ENCODE results near the gene ZFP62.
"Not testable (repeated sequence)": the region's sequence is repeated elsewhere in the genome, so short reads cannot be mapped to it uniquely, and the experiment has no call there.

The ZFP62 gene

GRCh38 chr5:180844858-180845257, 16.2 kb downstream of the ZFP62 start:
- no peak overlapping the region for H3K27ac ChIP-seq (ENCODE audit: low read depth, low read length)
- no peak overlapping the region for H3K4me3 ChIP-seq (ENCODE audit: low read depth in 1 of 2, low read length in 2 of 2)
- no peaks in the 10 kb centered on the region for H3K27me3 ChIP-seq (ENCODE audit: control insufficient read depth in 1 of 2, insufficient read depth in 2 of 2, low read length in 2 of 2)
- H3K4me1 ChIP-seq (ENCODE audit: insufficient read depth, low read length), result no peaks in the 10 kb centered on the region
- H3K9me3 ChIP-seq (ENCODE audit: low read length), result no peaks in the 10 kb centered on the region
- H3K9ac ChIP-seq (ENCODE audit: low read length), result no peak overlapping the region
- peaks cover 24% of the 10 kb centered on the region for H3K36me3 ChIP-seq (ENCODE audit: insufficient read depth, low read length)

- Histone ChIP-seq H3K9ac (ENCODE audit: low read length) (no peak overlapping the region), H3K4me1 (ENCODE audit: insufficient read depth, low read length) (no peaks in the 10 kb centered on the region), H3K27ac (ENCODE audit: low read depth, low read length) (no peak overlapping the region), H3K9me3 (ENCODE audit: low read length) (no peaks in the 10 kb centered on the region), H3K36me3 (ENCODE audit: insufficient read depth, low read length) (peaks cover 19% of the 10 kb centered on the region), H3K4me3 (ENCODE audit: low read depth in 1 of 2, low read length in 2 of 2) (no peak overlapping the region), H3K27me3 (ENCODE audit: control insufficient read depth in 1 of 2, insufficient read depth in 2 of 2, low read length in 2 of 2) (no peaks in the 10 kb centered on the region)
Observed at GRCh38 chr5:180844432-180844831, 16.6 kb downstream of the ZFP62 start.

- Histone ChIP-seq H3K36me3 (ENCODE audit: insufficient read depth, low read length) (peaks cover 24% of the 10 kb centered on the region), H3K4me1 (ENCODE audit: insufficient read depth, low read length) (no peaks in the 10 kb centered on the region), H3K9me3 (ENCODE audit: low read length) (no peaks in the 10 kb centered on the region), H3K4me3 (ENCODE audit: low read depth in 1 of 2, low read length in 2 of 2) (no peak overlapping the region), H3K9ac (ENCODE audit: low read length) (no peak overlapping the region), H3K27ac (ENCODE audit: low read depth, low read length) (no peak overlapping the region), H3K27me3 (ENCODE audit: control insufficient read depth in 1 of 2, insufficient read depth in 2 of 2, low read length in 2 of 2) (no peaks in the 10 kb centered on the region)
Observed at GRCh38 chr5:180839935-180840334, 21.1 kb downstream of the ZFP62 start.

GRCh38 chr5:180839227-180839626, 21.8 kb downstream of the ZFP62 start:
- no peaks in the 10 kb centered on the region for H3K27me3 ChIP-seq (ENCODE audit: control insufficient read depth in 1 of 2, insufficient read depth in 2 of 2, low read length in 2 of 2)
- H3K4me3 ChIP-seq (ENCODE audit: low read depth in 1 of 2, low read length in 2 of 2), result no peak overlapping the region
- peaks cover 31% of the 10 kb centered on the region for H3K36me3 ChIP-seq (ENCODE audit: insufficient read depth, low read length)
- H3K4me1 ChIP-seq (ENCODE audit: insufficient read depth, low read length), result no peaks in the 10 kb centered on the region
- H3K9ac ChIP-seq (ENCODE audit: low read length), result no peak overlapping the region
- no peaks in the 10 kb centered on the region for H3K9me3 ChIP-seq (ENCODE audit: low read length)
- H3K27ac ChIP-seq (ENCODE audit: low read depth, low read length), result no peak overlapping the region

- H3K36me3 ChIP-seq (ENCODE audit: insufficient read depth, low read length), result peaks cover 31% of the 10 kb centered on the region
- no peaks in the 10 kb centered on the region for H3K9me3 ChIP-seq (ENCODE audit: low read length)
- peaks cover 8% of the 10 kb centered on the region for H3K4me1 ChIP-seq (ENCODE audit: insufficient read depth, low read length)
- H3K27ac ChIP-seq (ENCODE audit: low read depth, low read length), result no peak overlapping the region
- H3K4me3 ChIP-seq (ENCODE audit: low read depth in 1 of 2, low read length in 2 of 2), result no peak overlapping the region
- no peaks in the 10 kb centered on the region for H3K27me3 ChIP-seq (ENCODE audit: control insufficient read depth in 1 of 2, insufficient read depth in 2 of 2, low read length in 2 of 2)
- H3K9ac ChIP-seq (ENCODE audit: low read length), result no peak overlapping the region
Observed at GRCh38 chr5:180837478-180837877, 23.6 kb downstream of the ZFP62 start.

GRCh38 chr5:180832638-180833068, 28.4 kb downstream of the ZFP62 start:
- Histone ChIP-seq H3K27ac (ENCODE audit: low read depth, low read length) (no peak overlapping the region), H3K9me3 (ENCODE audit: low read length) (no peaks in the 10 kb centered on the region), H3K4me3 (ENCODE audit: low read depth in 1 of 2, low read length in 2 of 2) (peak overlapping the region in 1 of 2 donors; percentile 98), H3K9ac (ENCODE audit: low read length) (peak overlapping the region; percentile 83), H3K27me3 (ENCODE audit: control insufficient read depth in 1 of 2, insufficient read depth in 2 of 2, low read length in 2 of 2) (no peaks in the 10 kb centered on the region), H3K36me3 (ENCODE audit: insufficient read depth, low read length) (peaks cover 36% of the 10 kb centered on the region), H3K4me1 (ENCODE audit: insufficient read depth, low read length) (peaks cover 25% of the 10 kb centered on the region)

- peak overlapping the region; percentile 83 for H3K9ac ChIP-seq (ENCODE audit: low read length)
- H3K27me3 ChIP-seq (ENCODE audit: control insufficient read depth in 1 of 2, insufficient read depth in 2 of 2, low read length in 2 of 2), result no peaks in the 10 kb centered on the region
- H3K27ac ChIP-seq (ENCODE audit: low read depth, low read length), result peak overlapping the region; percentile 98
- no peaks in the 10 kb centered on the region for H3K9me3 ChIP-seq (ENCODE audit: low read length)
- H3K4me1 ChIP-seq (ENCODE audit: insufficient read depth, low read length), result peaks cover 25% of the 10 kb centered on the region
- H3K4me3 ChIP-seq (ENCODE audit: low read depth in 1 of 2, low read length in 2 of 2), result peak overlapping the region; percentile 86 to 98
- peaks cover 25% of the 10 kb centered on the region for H3K36me3 ChIP-seq (ENCODE audit: insufficient read depth, low read length)
Observed at GRCh38 chr5:180831139-180832093, 29.7 kb downstream of the ZFP62 start.

GRCh38 chr5:180830253-180831138, 30.6 kb downstream of the ZFP62 start:
- no peaks in the 10 kb centered on the region for H3K27me3 ChIP-seq (ENCODE audit: control insufficient read depth in 1 of 2, insufficient read depth in 2 of 2, low read length in 2 of 2)
- H3K27ac ChIP-seq (ENCODE audit: low read depth, low read length), result peak overlapping the region; percentile 98
- H3K36me3 ChIP-seq (ENCODE audit: insufficient read depth, low read length), result peaks cover 17% of the 10 kb centered on the region
- H3K4me3 ChIP-seq (ENCODE audit: low read depth in 1 of 2, low read length in 2 of 2), result peak overlapping the region; percentile 86 to 98
- H3K9ac ChIP-seq (ENCODE audit: low read length), result peak overlapping the region; percentile 83
- H3K4me1 ChIP-seq (ENCODE audit: insufficient read depth, low read length), result peaks cover 25% of the 10 kb centered on the region
- H3K9me3 ChIP-seq (ENCODE audit: low read length), result no peaks in the 10 kb centered on the region

GRCh38 chr5:180829726-180830125, 31.4 kb downstream of the ZFP62 start:
- H3K27ac ChIP-seq (ENCODE audit: low read depth, low read length), result no peak overlapping the region
- peaks cover 30% of the 10 kb centered on the region for H3K4me1 ChIP-seq (ENCODE audit: insufficient read depth, low read length)
- no peak overlapping the region for H3K9ac ChIP-seq (ENCODE audit: low read length)
- H3K27me3 ChIP-seq (ENCODE audit: control insufficient read depth in 1 of 2, insufficient read depth in 2 of 2, low read length in 2 of 2), result no peaks in the 10 kb centered on the region
- H3K36me3 ChIP-seq (ENCODE audit: insufficient read depth, low read length), result peaks cover 10% of the 10 kb centered on the region
- peak overlapping the region in 1 of 2 donors; percentile 98 for H3K4me3 ChIP-seq (ENCODE audit: low read depth in 1 of 2, low read length in 2 of 2)
- no peaks in the 10 kb centered on the region for H3K9me3 ChIP-seq (ENCODE audit: low read length)

GRCh38 chr5:180828756-180829531, 32.1 kb downstream of the ZFP62 start:
- not testable (repeated sequence) for H3K4me3 ChIP-seq (ENCODE audit: low read depth in 1 of 2, low read length in 2 of 2); H3K27ac ChIP-seq (ENCODE audit: low read depth, low read length); H3K36me3 ChIP-seq (ENCODE audit: insufficient read depth, low read length); H3K27me3 ChIP-seq (ENCODE audit: control insufficient read depth in 1 of 2, insufficient read depth in 2 of 2, low read length in 2 of 2); H3K9me3 ChIP-seq (ENCODE audit: low read length); H3K9ac ChIP-seq (ENCODE audit: low read length)
- H3K4me1 ChIP-seq (ENCODE audit: insufficient read depth, low read length), result peaks cover 37% of the 10 kb centered on the region

GRCh38 chr5:180827374-180827773, 33.7 kb downstream of the ZFP62 start:
- H3K4me3 ChIP-seq (ENCODE audit: low read depth in 1 of 2, low read length in 2 of 2); H3K27ac ChIP-seq (ENCODE audit: low read depth, low read length); H3K9ac ChIP-seq (ENCODE audit: low read length); H3K27me3 ChIP-seq (ENCODE audit: control insufficient read depth in 1 of 2, insufficient read depth in 2 of 2, low read length in 2 of 2); H3K9me3 ChIP-seq (ENCODE audit: low read length); H3K36me3 ChIP-seq (ENCODE audit: insufficient read depth, low read length): not testable (repeated sequence)
- peaks cover 30% of the 10 kb centered on the region for H3K4me1 ChIP-seq (ENCODE audit: insufficient read depth, low read length)

Measured in muscle layer of colon (tissue), 2 donors.